Measurements from ENCODE around the gene RALGAPA1.
A peak's percentile ranks its signal among the peaks of the same experiment; 100 is the strongest.
"Not testable (repeated sequence)": the region's sequence is repeated elsewhere in the genome, so short reads cannot be mapped to it uniquely, and the experiment has no call there.

Gene RALGAPA1

GRCh38 chr14:35821564-35822411, 12.7 kb upstream of the RALGAPA1 start:
- no peak for DNase-seq

GRCh38 chr14:35819591-35820540, 10.8 kb upstream of the RALGAPA1 start:
- DNase-seq: no peak

GRCh38 chr14:35818346-35819115, 9.4 kb upstream of the RALGAPA1 start:
- DNase-seq: no peak

- DNase-seq: peak; percentile 91
Measured at GRCh38 chr14:35814371-35815005, 5.4 kb upstream of the RALGAPA1 start.

GRCh38 chr14:35810963-35811362, 1.9 kb upstream of the RALGAPA1 start:
- no peak for DNase-seq

- DNase-seq: no peak
Measured at GRCh38 chr14:35809597-35809996, 502 bp upstream of the RALGAPA1 start.

- DNase-seq: no peak
Measured at GRCh38 chr14:35808076-35808637, 938 bp downstream of the RALGAPA1 start.

GRCh38 chr14:35807131-35807961, 1.7 kb downstream of the RALGAPA1 start:
- DNase-seq: no peak

- DNase-seq: no peak
Measured at GRCh38 chr14:35806006-35806907, 2.8 kb downstream of the RALGAPA1 start.

GRCh38 chr14:35797796-35798195, 11.3 kb downstream of the RALGAPA1 start:
- DNase-seq: no peak

GRCh38 chr14:35789651-35790050, 19.4 kb downstream of the RALGAPA1 start:
- no peak for DNase-seq

GRCh38 chr14:35786856-35787255, 22.2 kb downstream of the RALGAPA1 start:
- no peak for DNase-seq

GRCh38 chr14:35783699-35784098, 25.4 kb downstream of the RALGAPA1 start:
- no peak for DNase-seq

- no peak for DNase-seq
Measured at GRCh38 chr14:35779368-35779767, 29.7 kb downstream of the RALGAPA1 start.

- not testable (repeated sequence) for DNase-seq
Measured at GRCh38 chr14:35777550-35777949, 31.5 kb downstream of the RALGAPA1 start.

GRCh38 chr14:35776823-35777222, 32.3 kb downstream of the RALGAPA1 start:
- DNase-seq: no peak

GRCh38 chr14:35776085-35776484, 33.0 kb downstream of the RALGAPA1 start:
- not testable (repeated sequence) for DNase-seq

GRCh38 chr14:35766700-35767082, 42.4 kb downstream of the RALGAPA1 start:
- no peak for DNase-seq

- DNase-seq: no peak
Measured at GRCh38 chr14:35766036-35766699, 42.9 kb downstream of the RALGAPA1 start.

Measured in activated CD8-positive, alpha-beta memory T cell treated with anti-CD3 and anti-CD28 coated beads, Interleukin-2, amount 50 U/mL, for 48 hours (primary cell).